Epithelial cell of proximal tubule (primary cell): ENCODE results near the gene EFEMP1. TPM values are rescaled to one million over a fixed set of nuclear protein-coding genes. Genes with fewer than 3 reads are reported as not detected.

Experiments used
- DNase-seq: peaks from one replicate; pipeline ENCODE4 v3.0.0-alpha.2; 2011; ENCODE audit warnings: low read depth
- H3K4me3 ChIP-seq: 2 replicates; pipeline ENCODE4 v1.5.1; 2011; ENCODE audit warnings: low read depth, mild to moderate bottlenecking, low read length
- CTCF ChIP-seq: conservative IDR thresholded peaks from 2 replicates; pipeline ENCODE4 v1.5.1; 2012; ENCODE audit warnings: low read depth, mild to moderate bottlenecking, low read length
- total RNA-seq: library from RNA; depleted of rRNA; stranded (reverse); fragments of >200 nt; gene quantifications from 2 replicates; pipeline ENCODE4 v1.2.3, GENCODE V29; 2015

The EFEMP1 gene
- total RNA-seq, 1 donor from 2014 or later, result 30.0 TPM

- DNase-seq, result peak; percentile 100
- no peak for TF ChIP-seq CTCF
These were observed 60.8 kb downstream of the EFEMP1 start for GRCh38 chr2:55862673-55863390.

GRCh38 chr2:55862246-55862645 lies 61.3 kb downstream of the EFEMP1 start:
- peak; percentile 98 for DNase-seq
- no peak for TF ChIP-seq CTCF
- no peak overlapping the region for H3K4me3 ChIP-seq

More at GRCh38 chr2:55862673-55863390, 60.8 kb downstream of the EFEMP1 start:
- no peak overlapping the region for H3K4me3 ChIP-seq

DNA sequence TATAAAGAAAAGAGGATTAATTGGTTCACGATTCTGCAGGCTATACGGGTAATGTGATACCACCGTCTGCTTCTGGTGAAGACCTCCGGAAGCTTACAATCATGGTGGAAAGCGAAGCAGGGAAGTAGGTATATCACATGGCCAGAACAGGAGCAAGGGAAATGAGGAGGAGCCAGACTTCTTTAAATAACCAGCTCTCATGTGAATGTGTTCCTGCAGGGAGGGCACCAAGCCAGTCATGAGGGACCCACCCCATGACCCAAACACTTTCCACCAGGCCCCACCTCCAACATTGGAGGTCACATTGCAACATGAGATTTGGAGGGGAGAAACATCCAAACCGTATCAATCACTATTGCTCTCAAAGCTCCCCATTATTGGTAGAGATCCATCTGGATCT lies 61.8 kb downstream of the EFEMP1 start:
- no peak for TF ChIP-seq CTCF
- H3K4me3 ChIP-seq, result no peak overlapping the region
- DNase-seq, result no peak

GRCh38 chr2:55860832-55861231 lies 62.8 kb downstream of the EFEMP1 start:
- no peak for DNase-seq
- TF ChIP-seq CTCF, result no peak
- H3K4me3 ChIP-seq, result no peak overlapping the region

DNA sequence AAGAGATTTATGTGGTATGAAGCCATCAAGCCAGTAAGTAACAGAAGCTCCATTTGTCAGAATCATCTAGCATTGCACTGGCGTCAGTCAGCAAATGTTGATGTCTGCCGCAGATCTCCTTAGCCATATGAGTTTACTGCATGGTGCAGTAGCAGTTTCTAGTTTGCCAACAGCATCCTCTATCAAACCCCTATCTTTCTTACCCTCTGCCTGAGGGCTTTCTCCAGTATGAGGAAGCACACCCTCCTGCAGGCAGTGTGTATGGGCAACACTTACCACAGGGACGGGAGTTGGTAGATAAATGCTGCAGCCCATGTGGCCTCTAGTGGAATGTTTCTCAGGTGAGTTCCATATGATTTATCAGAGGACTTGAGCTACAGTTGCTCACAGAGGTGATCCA lies 63.7 kb downstream of the EFEMP1 start:
- no peak for DNase-seq
- H3K4me3 ChIP-seq, result no peak overlapping the region
- no peak for TF ChIP-seq CTCF

- DNase-seq, result no peak
- H3K4me3 ChIP-seq, result no peak overlapping the region
- TF ChIP-seq CTCF, result no peak
These were observed 65.8 kb downstream of the EFEMP1 start for GRCh38 chr2:55857766-55858165.

- TF ChIP-seq CTCF, result no peak
- DNase-seq, result no peak
- H3K4me3 ChIP-seq, result no peak overlapping the region
These were observed 66.6 kb downstream of the EFEMP1 start for GRCh38 chr2:55856936-55857335.
